Thyroid gland (tissue), 4 donors: Measurements from ENCODE around the gene CD1D. TPM values are rescaled to one million over a fixed set of nuclear protein-coding genes. Genes with fewer than 3 reads are reported as not detected.
A peak's percentile ranks its signal among the peaks of the same experiment; 100 is the strongest.

Experiments
- DNase-seq, 2 donors: peaks; one replicate each; pipeline ENCODE4 v3.0.0-alpha.2; 2019
- H3K27ac ChIP-seq, 3 donors: fragments of 200-600 bp; sonication (generic); 1 replicate in 2 of 3; 2 replicates in 1 of 3; pipeline ENCODE4 v1.5.1; 2016 to 2019; ENCODE audit warnings: mild to moderate bottlenecking in 1 of 3, moderate library complexity in 1 of 3
- H3K27me3 ChIP-seq: fragments of 200-600 bp; sonication (generic); one replicate; pipeline ENCODE4 v1.5.1; 2019
- H3K36me3 ChIP-seq, 2 donors: fragments of 200-600 bp; sonication (generic); one replicate each; pipeline ENCODE4 v1.5.1; 2016 to 2019
- H3K4me1 ChIP-seq, 2 donors: fragments of 200-600 bp; sonication (generic); one replicate each; pipeline ENCODE4 v1.5.1; 2017 to 2019
- H3K4me3 ChIP-seq, 3 donors: fragments of 200-600 bp; sonication (generic); replicated peaks in 1 of 3; 1 replicate in 2 of 3; 2 replicates in 1 of 3; pipeline ENCODE4 v1.5.1; 2016; ENCODE audit warnings: mild to moderate bottlenecking in 1 of 3
- H3K9me3 ChIP-seq: fragments of 200-600 bp; sonication (generic); one replicate; pipeline ENCODE4 v1.5.1; 2017
- CTCF ChIP-seq, 6 experiments: fragments of 200-600 bp in 3 of 6; fragments of 450-650 bp in 3 of 6; sonication (generic) in 3 of 6; IDR thresholded peaks; one replicate each; pipeline ENCODE4 v1.5.1; 2016 to 2019; ENCODE audit warnings: antibody characterized with exemption in 6 of 6, mild to moderate bottlenecking in 2 of 6, inconsistent platforms in 1 of 6, moderate library complexity in 1 of 6
- POLR2A ChIP-seq, 2 donors: fragments of 450-650 bp; IDR thresholded peaks; one replicate each; pipeline ENCODE4 v1.6.1; 2017; ENCODE audit warnings: antibody characterized with exemption in 2 of 2, mild to moderate bottlenecking in 2 of 2, moderate library complexity in 1 of 2
- WGBS, 2 donors: methylation state at CpG; one replicate each; pipeline ENCODE4 v1.1.5; 2017; 5-methylcytosine and 5-hydroxymethylcytosine counted together
- intact Hi-C: fragments of 100-400 bp; cut with DNase I; formaldehyde crosslinking; loops from one replicate; pipeline ENCODE4 v1.15.1; 2023
- total RNA-seq, 4 donors: library from RNA; depleted of rRNA; stranded (reverse); fragments of >200 nt; gene quantifications; one replicate each; pipeline ENCODE4 v1.2.3, GENCODE V29; 2016

CD1D gene
- 1 to 10 TPM in 3 of 4 donors, under 1 TPM in 1; 0.45 to 2.8 (median 1.7) TPM for total RNA-seq

- WGBS, 2 donors, result 1 to 2% methylated on average over 53 to 61 of the region's 63 CpGs
- Histone ChIP-seq H3K9me3 (no peaks in the 10 kb centered on the region), H3K36me3 (no peaks in the 10 kb centered on the region), H3K4me3 (peak within 1 kb of the TSS; percentile 1 to 40 (median 11)), H3K27me3 (no peaks in the 10 kb centered on the region), H3K4me1 (peaks cover 10% of the 10 kb centered on the region in 2 donors), H3K27ac (peak within 1 kb of the TSS in 1 of 3 donors; percentile 34)
- TF ChIP-seq POLR2A (IDR thresholded peaks at IDR 0.05) (peak in 1 of 2 donors; percentile 24), CTCF (IDR thresholded peaks at IDR 0.05) (no peak)
- peak; percentile 70 to 74 for DNase-seq
- intact Hi-C loops, result no loop called here
Measured at GRCh38 chr1:158180741-158181576, at the start of gene CD1D. TSS of gene CD1D (plus strand) at chr1:158180895. CDS start at chr1:158181102, 207 bp downstream.

GRCh38 chr1:158131217-158131616 is 49.5 kb upstream of the CD1D start:
- DNase-seq, result no peak
- 87 to 92% methylated on average over 3 of the region's 3 CpGs for WGBS, 2 donors
- Histone ChIP-seq H3K4me3 (no peak overlapping the region), H3K27ac (no peak overlapping the region), H3K4me1 (no peaks in the 10 kb centered on the region), H3K9me3 (no peaks in the 10 kb centered on the region), H3K27me3 (no peaks in the 10 kb centered on the region), H3K36me3 (no peaks in the 10 kb centered on the region)
- intact Hi-C loops, result no loop called here
- no peak for TF ChIP-seq POLR2A (IDR thresholded peaks at IDR 0.05)
- TF ChIP-seq CTCF (IDR thresholded peaks at IDR 0.05), result no peak

- H3K4me3 ChIP-seq, result no peak overlapping the region
- no peaks in the 10 kb centered on the region for H3K27me3 ChIP-seq
- DNase-seq, result no peak
- no peaks in the 10 kb centered on the region for H3K4me1 ChIP-seq
- H3K36me3 ChIP-seq, result no peaks in the 10 kb centered on the region
- no peaks in the 10 kb centered on the region for H3K9me3 ChIP-seq
- TF ChIP-seq POLR2A (IDR thresholded peaks at IDR 0.05), result no peak
- TF ChIP-seq CTCF (IDR thresholded peaks at IDR 0.05), result no peak
- H3K27ac ChIP-seq, result no peak overlapping the region
- WGBS, 2 donors, result 73 to 87% methylated on average over 3 of the region's 3 CpGs
- intact Hi-C loops, result no loop called here
Measured at GRCh38 chr1:158140764-158141192, 39.9 kb upstream of the CD1D start.

- TF ChIP-seq POLR2A (IDR thresholded peaks at IDR 0.05), result no peak
- TF ChIP-seq CTCF (IDR thresholded peaks at IDR 0.05), result no peak
- Histone ChIP-seq H3K4me1 (peaks cover 0 to 7% of the 10 kb centered on the region in 2 donors), H3K36me3 (no peaks in the 10 kb centered on the region), H3K4me3 (no peak overlapping the region), H3K27me3 (no peaks in the 10 kb centered on the region), H3K9me3 (no peaks in the 10 kb centered on the region), H3K27ac (peak overlapping the region in 2 of 3 donors; percentile 15 to 37)
- DNase-seq, result peak; percentile 56 to 64
- intact Hi-C loops, result no loop called here
Measured at GRCh38 chr1:158145173-158145719, 35.4 kb upstream of the CD1D start.

GRCh38 chr1:158146165-158146564 is 34.5 kb upstream of the CD1D start:
- intact Hi-C loops, result no loop called here
- Histone ChIP-seq H3K27me3 (no peaks in the 10 kb centered on the region), H3K4me1 (peaks cover 0 to 7% of the 10 kb centered on the region in 2 donors), H3K9me3 (no peaks in the 10 kb centered on the region), H3K27ac (peak overlapping the region in 1 of 3 donors; percentile 37), H3K36me3 (no peaks in the 10 kb centered on the region), H3K4me3 (no peak overlapping the region)
- 79 to 85% methylated on average over 6 of the region's 6 CpGs for WGBS, 2 donors
- DNase-seq, result no peak
- TF ChIP-seq POLR2A (IDR thresholded peaks at IDR 0.05), result no peak
- TF ChIP-seq CTCF (IDR thresholded peaks at IDR 0.05), result no peak
